ENCODE results near the gene SDC3. TPM values are rescaled to one million over a fixed set of nuclear protein-coding genes. Genes with fewer than 3 reads are reported as not detected.

Gene SDC3
- total RNA-seq, 4 donors from 2014 or later, result 7.7 to 16.7 (median 15.1) TPM

GRCh38 chr1:30930631-30931173 lies 22.1 kb upstream of the SDC3 start:
- no peaks in the 10 kb centered on the region for H3K4me1 ChIP-seq
- 60% methylated on average over 6 of the region's 6 CpGs for WGBS
- no peak overlapping the region for H3K4me3 ChIP-seq
- H3K36me3 ChIP-seq, result peaks cover 43% of the 10 kb centered on the region
- H3K27ac ChIP-seq, result no peak overlapping the region
- H3K9me3 ChIP-seq, result no peaks in the 10 kb centered on the region
- TF ChIP-seq, protein P1, sequence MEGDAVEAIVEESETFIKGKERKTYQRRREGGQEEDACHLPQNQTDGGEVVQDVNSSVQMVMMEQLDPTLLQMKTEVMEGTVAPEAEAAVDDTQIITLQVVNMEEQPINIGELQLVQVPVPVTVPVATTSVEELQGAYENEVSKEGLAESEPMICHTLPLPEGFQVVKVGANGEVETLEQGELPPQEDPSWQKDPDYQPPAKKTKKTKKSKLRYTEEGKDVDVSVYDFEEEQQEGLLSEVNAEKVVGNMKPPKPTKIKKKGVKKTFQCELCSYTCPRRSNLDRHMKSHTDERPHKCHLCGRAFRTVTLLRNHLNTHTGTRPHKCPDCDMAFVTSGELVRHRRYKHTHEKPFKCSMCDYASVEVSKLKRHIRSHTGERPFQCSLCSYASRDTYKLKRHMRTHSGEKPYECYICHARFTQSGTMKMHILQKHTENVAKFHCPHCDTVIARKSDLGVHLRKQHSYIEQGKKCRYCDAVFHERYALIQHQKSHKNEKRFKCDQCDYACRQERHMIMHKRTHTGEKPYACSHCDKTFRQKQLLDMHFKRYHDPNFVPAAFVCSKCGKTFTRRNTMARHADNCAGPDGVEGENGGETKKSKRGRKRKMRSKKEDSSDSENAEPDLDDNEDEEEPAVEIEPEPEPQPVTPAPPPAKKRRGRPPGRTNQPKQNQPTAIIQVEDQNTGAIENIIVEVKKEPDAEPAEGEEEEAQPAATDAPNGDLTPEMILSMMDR (IDR thresholded peaks at IDR 0.05), result no peak
- TF ChIP-seq POLR2A (IDR thresholded peaks at IDR 0.05) (no peak), POLR2AphosphoS5 (IDR thresholded peaks at IDR 0.05) (no peak), EP300 (IDR thresholded peaks at IDR 0.05) (no peak)
- H3K27me3 ChIP-seq, result no peaks in the 10 kb centered on the region
- no peak for DNase-seq (ENCODE audit: low spot score in 2 of 2)

- no peak overlapping the region for H3K4me3 ChIP-seq
- no peak for DNase-seq (ENCODE audit: low spot score in 2 of 2)
- H3K4me1 ChIP-seq, result no peaks in the 10 kb centered on the region
- no peaks in the 10 kb centered on the region for H3K9me3 ChIP-seq
- 78% methylated on average over 8 of the region's 8 CpGs for WGBS
- TF ChIP-seq POLR2AphosphoS5 (IDR thresholded peaks at IDR 0.05) (no peak), EP300 (IDR thresholded peaks at IDR 0.05) (no peak), POLR2A (IDR thresholded peaks at IDR 0.05) (no peak)
- TF ChIP-seq, protein P1 (IDR thresholded peaks at IDR 0.05), result no peak
- no peaks in the 10 kb centered on the region for H3K27me3 ChIP-seq
- H3K27ac ChIP-seq, result no peak overlapping the region
- peaks cover 38% of the 10 kb centered on the region for H3K36me3 ChIP-seq
These were observed 21.5 kb upstream of the SDC3 start for GRCh38 chr1:30929944-30930525.

DNA sequence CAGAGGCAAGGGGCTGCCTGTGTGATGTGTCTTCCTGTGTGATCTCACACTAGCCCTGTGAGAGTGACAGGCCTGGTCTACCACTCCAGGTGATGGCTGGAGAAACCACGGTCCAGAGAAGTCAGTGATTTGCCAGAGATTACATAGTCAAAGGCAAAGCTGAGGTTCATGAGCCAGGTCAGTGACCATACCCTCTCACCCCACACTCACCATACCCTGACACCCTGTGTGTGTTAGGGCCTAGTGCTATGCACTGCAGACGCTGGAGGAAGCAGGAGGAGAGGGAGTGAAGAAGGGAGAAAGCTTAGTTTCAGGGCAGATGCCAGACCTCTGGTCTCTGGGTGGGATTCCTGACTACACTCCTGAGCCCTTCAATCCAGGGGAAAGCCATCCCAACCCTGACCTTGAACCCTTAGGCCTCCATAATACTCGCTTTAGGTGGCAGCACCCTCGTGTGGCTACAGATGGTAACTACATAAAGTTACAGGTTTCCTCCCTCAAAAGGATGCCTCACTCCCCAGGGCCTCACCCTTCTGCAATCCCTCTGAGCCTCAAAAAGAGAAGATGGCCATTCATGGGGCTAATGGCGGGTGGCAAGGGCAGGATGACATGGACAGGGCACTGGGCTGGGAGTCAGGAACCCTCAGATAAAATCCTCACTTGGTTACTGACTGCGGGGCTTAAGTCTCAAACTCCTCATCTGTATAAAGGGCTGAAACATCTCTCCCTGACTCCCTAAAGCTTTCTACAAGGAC lies 20.8 kb upstream of the SDC3 start:
- H3K27me3 ChIP-seq, result no peaks in the 10 kb centered on the region
- no peaks in the 10 kb centered on the region for H3K4me1 ChIP-seq
- no peak overlapping the region for H3K27ac ChIP-seq
- TF ChIP-seq POLR2A (IDR thresholded peaks at IDR 0.05) (no peak), POLR2AphosphoS5 (IDR thresholded peaks at IDR 0.05) (no peak), EP300 (IDR thresholded peaks at IDR 0.05) (no peak)
- TF ChIP-seq, protein P1 (IDR thresholded peaks at IDR 0.05), result peak; percentile 39 to 69
- peaks cover 31% of the 10 kb centered on the region for H3K36me3 ChIP-seq
- H3K9me3 ChIP-seq, result no peaks in the 10 kb centered on the region
- WGBS, result 82% methylated on average over 4 of the region's 6 CpGs
- no peak for DNase-seq (ENCODE audit: low spot score in 2 of 2)
- H3K4me3 ChIP-seq, result no peak overlapping the region

- no peaks in the 10 kb centered on the region for H3K9me3 ChIP-seq
- 86% methylated on average over 2 of the region's 2 CpGs for WGBS
- H3K4me1 ChIP-seq, result no peaks in the 10 kb centered on the region
- H3K4me3 ChIP-seq, result no peak overlapping the region
- TF ChIP-seq, protein P1 (IDR thresholded peaks at IDR 0.05), result no peak
- TF ChIP-seq POLR2A (IDR thresholded peaks at IDR 0.05), result no peak
- no peak for TF ChIP-seq EP300 (IDR thresholded peaks at IDR 0.05)
- TF ChIP-seq POLR2AphosphoS5 (IDR thresholded peaks at IDR 0.05), result no peak
- no peaks in the 10 kb centered on the region for H3K27me3 ChIP-seq
- peaks cover 26% of the 10 kb centered on the region for H3K36me3 ChIP-seq
- H3K27ac ChIP-seq, result no peak overlapping the region
- no peak for DNase-seq (ENCODE audit: low spot score in 2 of 2)
These were observed 20.2 kb upstream of the SDC3 start for GRCh38 chr1:30928789-30929134.

- WGBS, result 87% methylated on average over 7 of the region's 7 CpGs
- no peak overlapping the region for H3K27ac ChIP-seq
These were observed 19.6 kb upstream of the SDC3 start for GRCh38 chr1:30928171-30928570.

More at GRCh38 chr1:30928171-30928570, 19.6 kb upstream of the SDC3 start:
- Histone ChIP-seq H3K4me3 (no peak overlapping the region), H3K36me3 (peaks cover 20% of the 10 kb centered on the region), H3K4me1 (no peaks in the 10 kb centered on the region), H3K27me3 (no peaks in the 10 kb centered on the region), H3K9me3 (no peaks in the 10 kb centered on the region)
- no peak for DNase-seq (ENCODE audit: low spot score in 2 of 2)
- no peak for TF ChIP-seq POLR2AphosphoS5 (IDR thresholded peaks at IDR 0.05)
- TF ChIP-seq, protein P1 (IDR thresholded peaks at IDR 0.05), result no peak
- TF ChIP-seq POLR2A (IDR thresholded peaks at IDR 0.05), result no peak
- TF ChIP-seq EP300 (IDR thresholded peaks at IDR 0.05), result no peak
